Muscle of leg (tissue), 16 donors: ENCODE measurements around the gene TMOD4. TPM values are rescaled to one million over a fixed set of nuclear protein-coding genes. Genes with fewer than 3 reads are reported as not detected.
"Not testable (repeated sequence)": the region's sequence is repeated elsewhere in the genome, so short reads cannot be mapped to it uniquely, and the experiment has no call there.

ENCODE experiments used
- DNase-seq: peaks from one replicate; pipeline ENCODE4 v3.0.0; 2013
- H3K27ac ChIP-seq: one replicate; pipeline ENCODE4 v1.5.1; 2013; ENCODE audit warnings: mild to moderate bottlenecking, low read length, control low read depth
- H3K27me3 ChIP-seq: one replicate; pipeline ENCODE4 v1.6.1; 2013; ENCODE audit warnings: low read length; ENCODE audit not compliant: control insufficient read depth, insufficient read depth
- H3K36me3 ChIP-seq: one replicate; pipeline ENCODE4 v1.6.1; 2013; ENCODE audit warnings: low read length; ENCODE audit not compliant: control insufficient read depth, insufficient read depth
- H3K4me1 ChIP-seq: one replicate; pipeline ENCODE4 v1.6.1; 2013; ENCODE audit warnings: low read length; ENCODE audit not compliant: control insufficient read depth, insufficient read depth
- H3K4me3 ChIP-seq: one replicate; pipeline ENCODE4 v1.5.1; 2013; ENCODE audit warnings: low read length, control low read depth
- H3K9me3 ChIP-seq: replicated peaks from 2 replicates; pipeline ENCODE4 v1.6.1; 2013; ENCODE audit warnings: low read depth, low read length; ENCODE audit not compliant: control insufficient read depth
- WGBS: methylation state at CpG from one replicate; pipeline ENCODE4 v1.1.5; 2013; ENCODE audit warnings: missing lambda C conversion rate; ENCODE audit not compliant: insufficient coverage; 5-methylcytosine and 5-hydroxymethylcytosine counted together
- long read RNA-seq, 11 donors: transcript quantifications; one replicate each; lab custom pipeline, GENCODE V29; 2026
- polyA plus RNA-seq, 8 donors: library from polyadenylated mRNA; unstranded; fragments of 120-200 nt; gene quantifications; one replicate each; pipeline versions ENCODE4 v1.2.1 to v1.2.3, GENCODE V29; 2013; ENCODE audit warnings: inconsistent platforms in 1 of 8, low replicate concordance in 1 of 8; ENCODE audit not compliant: insufficient read length in 8 of 8, insufficient read depth in 1 of 8
- total RNA-seq: library from RNA; stranded (reverse); fragments of 120-200 nt; gene quantifications from one replicate; pipeline ENCODE4 v1.2.4, GENCODE V29; 2013

TMOD4 gene
- total RNA-seq (15.2 TPM), polyA plus RNA-seq (10 to 100 TPM; 15.4 to 38.4 (median 22.6) TPM)
- long read RNA-seq, donor 1, partial matches to known transcripts: 0 of 1 reads
- long read RNA-seq, donor 1, other reads (novel, unspliced or antisense): 0 of 1 reads
- long read RNA-seq, donor 2: 0 reads
- long read RNA-seq, donor 3, transcript TMOD4-201 (10 exons, 1,267 nt): major isoform, 14 of 14 reads
- long read RNA-seq, donor 3, partial matches to known transcripts: 0 of 14 reads
- long read RNA-seq, donor 3, other reads (novel, unspliced or antisense): 0 of 14 reads
- long read RNA-seq, donor 4, partial matches to known transcripts: 0 of 2 reads
- long read RNA-seq, donor 4, other reads (novel, unspliced or antisense): 0 of 2 reads
- long read RNA-seq, donor 5, transcript TMOD4-201 (10 exons, 1,267 nt): major isoform, 19 of 20 reads
- long read RNA-seq, donor 5, partial matches to known transcripts: 0 of 20 reads
- long read RNA-seq, donor 5, other reads (novel, unspliced or antisense): 0 of 20 reads
- long read RNA-seq, donor 6, transcript TMOD4-201 (10 exons, 1,267 nt): major isoform, 8 of 8 reads
- long read RNA-seq, donor 6, partial matches to known transcripts: 0 of 8 reads
- long read RNA-seq, donor 6, other reads (novel, unspliced or antisense): 0 of 8 reads
- long read RNA-seq, donor 7, transcript TMOD4-201 (10 exons, 1,267 nt): major isoform, 8 of 10 reads
- long read RNA-seq, donor 7, partial matches to known transcripts: 0 of 10 reads
- long read RNA-seq, donor 7, other reads (novel, unspliced or antisense): 0 of 10 reads
- long read RNA-seq, donor 8, partial matches to known transcripts: 0 of 3 reads
- long read RNA-seq, donor 8, other reads (novel, unspliced or antisense): 0 of 3 reads
- long read RNA-seq, donor 9, partial matches to known transcripts: 0 of 1 reads
- long read RNA-seq, donor 9, other reads (novel, unspliced or antisense): 0 of 1 reads
- long read RNA-seq, donor 10, partial matches to known transcripts: 0 of 6 reads
- long read RNA-seq, donor 10, other reads (novel, unspliced or antisense): 0 of 6 reads
- long read RNA-seq, donor 11, transcript TMOD4-201 (10 exons, 1,267 nt): major isoform, 7 of 7 reads
- long read RNA-seq, donor 11, partial matches to known transcripts: 0 of 7 reads
- long read RNA-seq, donor 11, other reads (novel, unspliced or antisense): 0 of 7 reads

DNA sequence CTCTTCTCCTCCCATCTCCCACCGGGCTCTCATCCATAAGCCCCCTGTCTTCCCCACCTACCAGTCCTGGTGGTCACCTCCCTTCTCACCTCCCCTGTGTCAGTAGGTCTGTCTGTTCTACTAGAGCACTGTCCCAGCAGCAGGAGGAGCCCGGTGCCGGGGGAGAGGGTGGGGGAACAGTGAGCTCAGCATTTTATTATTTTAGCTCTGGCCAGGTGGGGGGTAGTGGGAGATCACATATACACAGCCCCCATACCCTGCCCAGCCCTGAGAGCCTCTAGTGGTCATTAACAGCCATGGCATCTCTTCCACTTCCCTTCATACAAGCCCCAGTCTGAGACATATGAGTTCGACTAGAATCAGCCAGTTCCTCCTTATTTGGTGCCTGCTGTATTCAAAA lies at the start of gene TMOD4:
Gene TMOD4, minus strand, starts transcription at position 119 of the 400 bp plus-strand sequence. CDS start 1,106 bp downstream, outside the sequence.
- Histone ChIP-seq H3K9me3 (no peaks in the 10 kb centered on the region), H3K4me1 (peaks cover 18% of the 10 kb centered on the region), H3K4me3 (peak within 1 kb of the TSS; percentile 7), H3K36me3 (peaks cover 70% of the 10 kb centered on the region), H3K27me3 (no peaks in the 10 kb centered on the region), H3K27ac (peak within 1 kb of the TSS; percentile 83)
- no CpG with 5 or more reads among the region's 4 CpGs for WGBS
- peak; percentile 47 for DNase-seq

DNA sequence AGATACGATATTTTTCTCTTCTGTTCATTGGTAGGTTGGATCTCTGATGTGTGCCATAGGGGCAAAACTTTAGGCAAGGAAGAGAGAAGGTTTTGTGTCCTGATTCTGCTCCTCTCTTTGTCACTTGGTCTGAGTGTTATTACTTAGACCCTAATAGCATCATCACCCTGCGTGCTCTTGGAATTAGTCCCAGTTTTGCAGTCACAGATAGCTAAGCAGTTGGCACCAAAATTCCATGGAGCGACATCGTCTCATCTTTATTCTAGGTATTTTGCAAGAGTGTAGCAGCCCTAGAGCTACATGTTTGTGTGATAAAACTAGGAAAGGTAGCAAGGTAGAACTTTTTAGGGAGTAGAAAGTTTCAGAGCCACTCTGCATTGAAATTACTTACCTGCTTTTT lies 46.3 kb upstream of the TMOD4 start:
- peaks cover 15% of the 10 kb centered on the region for H3K36me3 ChIP-seq
- no peaks in the 10 kb centered on the region for H3K27me3 ChIP-seq
- no peak overlapping the region for H3K4me3 ChIP-seq
- WGBS: 72% methylated on average over 2 of the region's 4 CpGs
- H3K27ac ChIP-seq: no peak overlapping the region
- DNase-seq: peak; percentile 6
- H3K4me1 ChIP-seq: no peaks in the 10 kb centered on the region
- no peaks in the 10 kb centered on the region for H3K9me3 ChIP-seq

DNA sequence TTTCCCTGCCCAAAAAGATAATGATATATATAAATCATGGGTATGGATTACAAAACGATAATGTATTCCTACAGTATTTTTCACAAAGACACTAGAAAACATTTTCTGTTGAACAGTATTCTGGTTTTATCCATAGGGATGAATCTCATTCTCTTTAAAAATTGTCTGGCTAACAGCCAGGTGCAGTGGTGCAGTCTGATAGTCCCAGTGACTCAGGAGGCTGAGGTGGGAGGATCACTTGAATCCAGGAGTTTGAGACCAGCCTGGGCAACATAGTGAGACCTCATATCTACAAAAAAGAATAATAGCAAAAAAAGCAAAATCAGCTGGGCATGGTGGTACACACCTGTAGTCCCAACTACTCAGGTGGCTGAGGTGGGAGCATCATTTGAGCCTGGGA lies 45.8 kb upstream of the TMOD4 start:
- Histone ChIP-seq H3K4me3 (no peak overlapping the region), H3K36me3 (peaks cover 15% of the 10 kb centered on the region), H3K27me3 (no peaks in the 10 kb centered on the region), H3K9me3 (no peaks in the 10 kb centered on the region), H3K4me1 (no peaks in the 10 kb centered on the region), H3K27ac (no peak overlapping the region)
- DNase-seq: no peak
- WGBS: no CpG with 5 or more reads among the region's 1 CpG

DNA sequence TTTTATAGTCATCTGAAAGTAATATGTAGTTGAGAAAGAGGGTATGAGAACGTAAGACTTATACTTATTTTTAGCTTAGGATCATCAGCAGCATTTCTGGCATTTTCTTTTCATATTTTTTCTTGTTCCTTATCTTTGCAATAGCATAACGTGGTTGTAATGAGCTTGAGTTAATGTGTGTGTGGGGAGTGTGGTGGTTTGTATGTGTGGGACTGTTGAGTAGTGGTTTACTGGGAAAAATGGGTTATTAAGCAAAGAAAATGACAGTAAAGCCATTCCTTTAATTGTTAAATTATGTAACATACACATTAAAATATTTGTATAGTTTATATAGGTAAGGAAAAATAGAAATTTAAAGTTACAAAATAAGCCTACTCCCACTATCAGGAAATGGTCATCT lies 37.8 kb upstream of the TMOD4 start:
- H3K27me3 ChIP-seq: no peaks in the 10 kb centered on the region
- WGBS: no CpG with 5 or more reads among the region's 2 CpGs
- H3K27ac ChIP-seq: no peak overlapping the region
- no peaks in the 10 kb centered on the region for H3K4me1 ChIP-seq
- H3K9me3 ChIP-seq: no peaks in the 10 kb centered on the region
- no peak overlapping the region for H3K4me3 ChIP-seq
- peaks cover 22% of the 10 kb centered on the region for H3K36me3 ChIP-seq
- DNase-seq: no peak

DNA sequence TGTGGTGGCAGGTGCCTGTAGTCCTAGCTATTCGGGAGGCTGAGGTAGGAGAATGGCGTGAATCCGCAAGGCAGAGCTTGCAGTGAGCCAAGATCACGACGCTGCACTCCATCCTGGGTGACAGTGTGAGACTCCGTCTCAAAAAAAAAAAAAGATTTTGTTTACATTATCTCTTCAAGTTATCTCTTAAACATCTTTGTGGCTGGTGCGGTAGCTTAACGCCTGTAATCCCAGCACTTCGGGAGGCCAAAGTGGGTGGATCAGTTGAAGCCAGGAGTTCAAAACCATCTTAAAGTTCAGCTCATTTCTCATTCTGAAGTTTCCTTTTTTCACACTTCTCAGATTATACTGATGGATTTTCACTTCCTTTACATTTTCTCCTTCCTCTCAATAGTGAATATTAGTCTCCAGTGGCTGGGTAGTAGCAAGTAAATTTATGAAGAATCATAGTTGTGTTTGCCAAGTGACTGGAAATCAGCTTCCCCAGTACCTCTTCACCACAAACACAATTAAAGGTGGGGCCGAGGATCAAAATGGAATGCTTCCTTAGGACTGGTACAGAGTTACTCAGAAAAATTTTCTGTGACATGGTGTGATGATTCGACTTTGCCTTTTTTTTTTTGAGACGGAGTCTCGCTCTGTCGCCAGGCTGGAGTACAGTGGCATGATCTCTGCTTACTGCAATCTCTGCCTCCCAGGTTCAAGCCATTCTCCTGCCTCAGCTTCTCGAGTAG lies 36.4 kb upstream of the TMOD4 start:
- H3K4me3 ChIP-seq: no peak overlapping the region
- WGBS: 94% methylated on average over 7 of the region's 15 CpGs
- peaks cover 33% of the 10 kb centered on the region for H3K36me3 ChIP-seq
- no peak overlapping the region for H3K27ac ChIP-seq
- H3K27me3 ChIP-seq: no peaks in the 10 kb centered on the region
- H3K9me3 ChIP-seq: no peaks in the 10 kb centered on the region
- DNase-seq: no peak
- H3K4me1 ChIP-seq: no peaks in the 10 kb centered on the region

DNA sequence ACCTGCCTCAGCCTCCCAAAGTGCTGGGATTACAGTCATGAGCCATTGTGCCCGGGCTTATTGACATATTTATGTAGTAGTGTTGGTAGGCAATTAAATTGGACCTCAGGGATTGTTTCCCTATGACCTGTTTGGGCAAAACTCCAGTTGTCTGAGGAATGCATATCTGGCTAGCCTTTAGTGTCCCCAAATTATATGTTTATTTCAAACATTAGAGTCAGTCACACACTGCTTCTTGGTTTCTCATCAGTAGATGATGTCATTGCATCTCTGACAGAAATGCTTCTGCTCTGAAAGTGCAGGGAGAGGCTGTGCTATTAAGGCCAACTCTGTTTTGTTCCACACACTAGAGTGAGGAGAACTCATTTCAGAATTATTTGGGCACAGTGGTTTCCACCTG lies 35.0 kb upstream of the TMOD4 start:
- no peak for DNase-seq
- Histone ChIP-seq H3K4me1 (no peaks in the 10 kb centered on the region), H3K9me3 (no peaks in the 10 kb centered on the region), H3K36me3 (peaks cover 42% of the 10 kb centered on the region), H3K27ac (no peak overlapping the region), H3K27me3 (no peaks in the 10 kb centered on the region), H3K4me3 (no peak overlapping the region)
- no CpG with 5 or more reads among the region's 1 CpG for WGBS

DNA sequence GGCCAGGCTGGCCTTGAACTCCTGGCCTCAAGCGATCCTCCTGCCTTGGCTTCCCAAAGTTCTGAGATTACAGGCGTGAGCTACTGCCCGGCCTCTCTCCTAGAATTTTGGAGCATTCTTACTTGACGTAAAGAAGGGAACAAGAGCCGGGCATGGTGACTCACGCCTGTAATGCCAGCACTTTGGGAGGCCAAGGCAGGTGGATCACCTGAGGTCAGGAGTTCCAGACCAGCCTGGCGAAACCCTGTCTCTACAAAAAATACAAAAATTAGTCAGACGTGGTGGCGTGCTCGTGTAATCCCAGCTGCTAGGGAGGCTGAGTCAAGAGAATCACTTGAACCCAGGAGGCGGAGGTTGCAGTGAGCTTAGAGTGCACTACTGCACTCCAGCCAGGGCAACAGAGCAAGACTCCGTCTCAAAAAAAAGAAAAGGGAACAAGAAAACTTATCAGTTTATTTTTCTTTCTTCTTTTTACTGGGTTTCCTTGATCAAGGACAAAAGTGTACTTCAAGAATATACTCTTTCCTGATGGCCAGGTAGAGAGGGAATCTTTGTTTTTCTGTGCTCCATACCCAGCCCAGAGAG lies 29.7 kb upstream of the TMOD4 start:
- not testable (repeated sequence) for H3K27me3 ChIP-seq, H3K27ac ChIP-seq, H3K4me3 ChIP-seq, H3K9me3 ChIP-seq, H3K4me1 ChIP-seq, DNase-seq
- 84% methylated on average over 9 of the region's 12 CpGs for WGBS
- peaks cover 42% of the 10 kb centered on the region for H3K36me3 ChIP-seq

DNA sequence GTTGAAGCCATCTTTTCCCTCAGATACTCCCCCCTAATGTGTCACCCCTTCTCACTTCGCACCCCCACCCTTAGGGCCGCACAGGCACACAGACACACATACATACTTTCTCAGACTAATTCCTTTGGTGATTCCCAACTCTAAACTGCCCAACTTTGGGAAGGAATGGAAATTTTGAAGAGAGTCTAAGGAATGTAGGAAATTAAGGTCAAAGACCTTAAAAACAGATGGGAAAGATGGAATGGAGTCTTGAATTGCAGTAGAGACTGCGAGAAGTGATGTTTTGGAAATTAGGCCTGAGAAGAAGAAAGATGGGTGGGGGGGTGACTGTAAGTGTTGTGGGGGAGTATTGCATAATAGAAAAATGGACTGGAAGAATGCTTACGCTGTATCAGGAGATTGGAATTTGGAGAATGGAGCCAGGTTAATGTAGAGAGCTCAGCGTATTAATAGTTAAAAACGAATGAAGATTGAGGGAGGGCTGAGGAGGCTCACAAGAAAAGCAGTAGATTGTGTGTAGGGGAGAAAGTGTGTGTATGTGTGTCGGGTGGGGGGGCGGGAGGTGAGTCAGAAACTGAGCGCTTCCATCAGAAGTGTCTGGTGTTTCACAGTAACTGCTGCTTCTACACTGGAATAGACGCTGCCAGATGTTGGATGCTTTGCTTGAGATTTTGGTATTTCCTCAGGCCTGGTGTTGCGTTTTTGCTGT lies 24.2 kb upstream of the TMOD4 start:
- Histone ChIP-seq H3K36me3 (peaks cover 7% of the 10 kb centered on the region), H3K27ac (peak overlapping the region; percentile 97), H3K27me3 (no peaks in the 10 kb centered on the region), H3K4me3 (peak overlapping the region; percentile 100), H3K9me3 (no peaks in the 10 kb centered on the region), H3K4me1 (peaks cover 19% of the 10 kb centered on the region)
- DNase-seq: peak; percentile 70
- 15% methylated on average over 5 of the region's 11 CpGs for WGBS
